HS-5 (cell line): ENCODE data around the gene HEPH.
"Not testable (repeated sequence)": the region's sequence is repeated elsewhere in the genome, so short reads cannot be mapped to it uniquely, and the experiment has no call there.

Source experiments
- DNase-seq: peaks from one replicate; pipeline ENCODE4 v3.0.0-alpha.2; 2012; ENCODE audit warnings: low read depth

HEPH gene

DNA sequence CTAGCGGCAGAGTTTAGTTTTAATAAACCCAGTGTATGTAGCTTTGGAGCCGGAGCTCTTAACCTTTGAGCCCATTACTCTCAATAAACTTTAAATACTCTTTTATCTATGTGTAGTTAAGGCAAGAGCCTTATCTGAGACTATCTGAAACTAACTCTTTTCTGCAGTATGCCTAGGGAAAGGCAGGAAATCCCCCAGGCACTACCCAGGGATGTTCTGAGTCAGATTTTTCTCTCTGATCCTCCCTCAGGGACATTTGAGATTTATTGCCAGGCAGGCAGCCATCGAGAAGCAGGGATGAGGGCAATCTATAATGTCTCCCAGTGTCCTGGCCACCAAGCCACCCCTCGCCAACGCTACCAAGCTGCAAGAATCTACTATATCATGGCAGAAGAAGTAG, 39.1 kb downstream of the HEPH start:
- DNase-seq: no peak

DNA sequence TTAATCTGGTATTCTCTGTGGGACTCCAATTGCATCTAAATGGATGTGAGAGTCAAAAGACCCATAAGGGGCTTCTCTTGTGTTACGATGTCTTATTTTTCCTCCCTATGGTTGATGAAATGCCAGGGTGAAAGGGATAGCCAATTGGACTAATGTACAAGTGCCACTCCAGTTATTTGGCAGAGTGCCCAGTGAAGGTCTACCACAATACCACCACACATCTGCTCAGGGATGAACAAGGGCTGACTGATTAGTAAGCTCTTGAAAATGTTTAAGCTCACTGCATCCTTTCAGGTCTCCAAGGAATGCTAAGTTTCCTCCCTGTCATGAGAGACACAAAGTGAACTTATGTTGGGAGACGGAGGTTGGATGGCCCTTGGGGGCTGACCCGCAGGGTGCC, 57.8 kb downstream of the HEPH start:
- DNase-seq: no peak

GRCh38 chrX:66232296-66232695, 68.2 kb downstream of the HEPH start:
- DNase-seq: no peak

DNA sequence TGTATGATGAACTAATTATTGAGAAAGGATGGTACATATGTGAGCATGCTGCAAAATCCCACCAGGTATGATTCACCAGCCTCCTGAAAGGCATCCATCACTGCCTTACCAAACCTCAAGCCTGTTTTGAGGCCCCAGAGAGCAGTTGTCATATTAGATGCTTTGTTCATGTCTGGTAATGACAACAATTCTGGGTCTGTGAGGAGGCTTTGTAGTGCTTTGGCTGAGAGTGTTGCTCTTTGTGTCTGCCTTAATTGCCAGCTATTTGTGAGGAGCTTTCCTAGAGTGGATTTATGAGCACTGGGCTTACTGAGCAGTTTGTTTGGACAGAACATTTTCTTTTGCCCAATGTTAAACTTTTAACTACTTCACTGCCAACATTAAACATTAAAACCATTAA, 69.2 kb downstream of the HEPH start:
- DNase-seq: no peak

DNA sequence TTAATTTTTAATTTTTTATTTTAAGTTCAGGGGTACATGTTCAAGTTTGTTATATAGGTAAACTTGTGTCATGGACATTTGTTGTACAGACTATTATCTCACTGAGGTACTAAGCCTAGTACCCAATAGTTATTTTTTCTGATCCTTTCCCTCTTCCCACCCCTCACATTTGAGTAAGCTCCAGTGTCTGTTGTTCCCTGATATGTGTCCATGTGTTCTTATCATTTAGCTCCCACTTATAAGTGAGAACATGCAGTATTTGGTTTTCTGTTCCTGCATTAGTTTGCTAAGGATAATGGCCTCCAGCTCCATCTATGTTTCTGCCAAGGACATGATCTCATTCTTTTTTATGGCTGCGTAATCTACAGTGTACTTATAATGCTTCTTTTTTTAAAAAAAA, 69.9 kb downstream of the HEPH start:
- DNase-seq: not testable (repeated sequence)

DNA sequence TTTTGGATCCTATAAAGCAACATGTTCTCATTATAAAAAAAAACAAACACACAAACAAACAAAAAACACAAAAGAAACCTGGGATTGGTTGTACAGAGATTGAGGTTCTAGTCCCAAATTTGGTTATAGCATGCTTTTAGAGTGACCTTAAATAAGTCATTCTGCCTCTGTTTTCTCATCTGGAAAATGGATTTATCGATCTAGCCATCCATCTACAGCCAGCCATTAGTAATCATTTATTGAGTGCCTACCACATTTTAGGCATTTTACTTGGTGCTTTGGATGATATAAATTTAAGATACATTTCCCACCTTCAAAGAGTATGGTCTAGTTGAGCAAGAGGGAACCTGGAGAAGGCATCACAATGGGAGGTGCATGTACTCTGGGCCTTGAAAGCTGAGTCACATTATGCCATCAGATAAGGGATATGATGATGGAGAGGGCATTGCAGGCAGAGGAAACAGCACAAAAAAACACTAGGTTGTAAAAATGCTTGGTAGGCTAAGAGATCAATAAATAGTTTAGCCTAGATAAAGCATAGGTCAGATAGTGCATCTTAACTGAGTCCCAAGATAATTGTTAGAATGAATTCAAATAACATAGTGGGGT, 91.4 kb downstream of the HEPH start:
- no peak for DNase-seq

GRCh38 chrX:66262807-66263206, 98.8 kb downstream of the HEPH start:
- no peak for DNase-seq
